Stimulated activated effector memory CD8-positive, alpha-beta T cell treated with anti-CD3 and anti-CD28 coated beads, Interleukin-12 subunit alpha, Interleukin-12 subunit beta, amount 100 ng/mL, for 72 hours (primary cell): ENCODE results near the gene LRRC38.

ENCODE experiments used
- ATAC-seq: fragments of 150-1000 bp; cut with Tn5 transposase; 2 replicates; pipeline ENCODE4 v1.10.0; 2021
- DNase-seq, 2 donors: peaks; one replicate each; pipeline ENCODE4 v3.0.0; 2021 to 2022; ENCODE audit warnings: low spot score in 2 of 2
- H3K27ac Mint-ChIP-seq: one replicate; pipeline ENCODE4 v1.8.0; 2022; ENCODE audit warnings: mild to moderate bottlenecking, mixed read lengths
- H3K36me3 Mint-ChIP-seq: one replicate; pipeline ENCODE4 v1.8.0; 2022; ENCODE audit warnings: mild to moderate bottlenecking, mixed read lengths
- H3K4me1 Mint-ChIP-seq: one replicate; pipeline ENCODE4 v1.8.0; 2022; ENCODE audit warnings: mixed read lengths
- H3K4me3 Mint-ChIP-seq: one replicate; pipeline ENCODE4 v1.8.0; 2022; ENCODE audit warnings: mild to moderate bottlenecking, mixed read lengths
- H3K9me3 Mint-ChIP-seq: one replicate; pipeline ENCODE4 v1.8.0; 2022; ENCODE audit warnings: mixed read lengths

The LRRC38 gene

GRCh38 chr1:13538832-13539231, 25.0 kb upstream of the LRRC38 start:
- Mint-ChIP-seq H3K9me3 (no peaks in the 10 kb centered on the region), H3K4me3 (no peak overlapping the region), H3K27ac (no peak overlapping the region), H3K36me3 (no peaks in the 10 kb centered on the region), H3K4me1 (no peaks in the 10 kb centered on the region)
- DNase-seq: no peak
- no peak for ATAC-seq

- H3K36me3 Mint-ChIP-seq: no peaks in the 10 kb centered on the region
- H3K9me3 Mint-ChIP-seq: no peaks in the 10 kb centered on the region
- ATAC-seq (no peak), DNase-seq (no peak)
- no peak overlapping the region for H3K4me3 Mint-ChIP-seq
- no peaks in the 10 kb centered on the region for H3K4me1 Mint-ChIP-seq
- H3K27ac Mint-ChIP-seq: no peak overlapping the region
Measured at GRCh38 chr1:13536571-13536970, 22.8 kb upstream of the LRRC38 start.

GRCh38 chr1:13535227-13535626, 21.4 kb upstream of the LRRC38 start:
- DNase-seq (no peak), ATAC-seq (no peak)
- no peaks in the 10 kb centered on the region for H3K4me1 Mint-ChIP-seq
- H3K9me3 Mint-ChIP-seq: no peaks in the 10 kb centered on the region
- H3K4me3 Mint-ChIP-seq: no peak overlapping the region
- H3K36me3 Mint-ChIP-seq: no peaks in the 10 kb centered on the region
- no peak overlapping the region for H3K27ac Mint-ChIP-seq

GRCh38 chr1:13528320-13528719, 14.5 kb upstream of the LRRC38 start:
- Mint-ChIP-seq H3K36me3 (no peaks in the 10 kb centered on the region), H3K27ac (no peak overlapping the region), H3K9me3 (no peaks in the 10 kb centered on the region), H3K4me3 (no peak overlapping the region), H3K4me1 (no peaks in the 10 kb centered on the region)
- DNase-seq: no peak
- ATAC-seq: no peak

GRCh38 chr1:13523780-13524477, 10.1 kb upstream of the LRRC38 start:
- Mint-ChIP-seq H3K9me3 (peaks cover 5% of the 10 kb centered on the region), H3K36me3 (no peaks in the 10 kb centered on the region), H3K4me3 (no peak overlapping the region), H3K4me1 (no peaks in the 10 kb centered on the region), H3K27ac (no peak overlapping the region)
- ATAC-seq: no peak
- DNase-seq: no peak

- Mint-ChIP-seq H3K9me3 (peaks cover 5% of the 10 kb centered on the region), H3K4me3 (no peak overlapping the region), H3K36me3 (no peaks in the 10 kb centered on the region), H3K4me1 (no peaks in the 10 kb centered on the region), H3K27ac (no peak overlapping the region)
- DNase-seq (no peak), ATAC-seq (no peak)
Measured at GRCh38 chr1:13520985-13521384, 7.2 kb upstream of the LRRC38 start.

- no peak for ATAC-seq
- DNase-seq: no peak
- H3K4me3 Mint-ChIP-seq: no peak overlapping the region
- H3K9me3 Mint-ChIP-seq: peaks cover 5% of the 10 kb centered on the region
- H3K36me3 Mint-ChIP-seq: no peaks in the 10 kb centered on the region
- no peak overlapping the region for H3K27ac Mint-ChIP-seq
- H3K4me1 Mint-ChIP-seq: no peaks in the 10 kb centered on the region
Measured at GRCh38 chr1:13517193-13517812, 3.5 kb upstream of the LRRC38 start.

- no peaks in the 10 kb centered on the region for H3K4me1 Mint-ChIP-seq
- H3K36me3 Mint-ChIP-seq: no peaks in the 10 kb centered on the region
- no peak overlapping the region for H3K27ac Mint-ChIP-seq
- DNase-seq (no peak), ATAC-seq (no peak)
- no peak overlapping the region for H3K4me3 Mint-ChIP-seq
- H3K9me3 Mint-ChIP-seq: peaks cover 5% of the 10 kb centered on the region
Measured at GRCh38 chr1:13516606-13517005, 2.8 kb upstream of the LRRC38 start.

- H3K4me1 Mint-ChIP-seq: no peaks in the 10 kb centered on the region
Measured at GRCh38 chr1:13514821-13515220, 1.0 kb upstream of the LRRC38 start.

GRCh38 chr1:13513063-13513894, 524 bp downstream of the LRRC38 start:
- no peak overlapping the region for H3K27ac Mint-ChIP-seq
- H3K4me3 Mint-ChIP-seq: no peak overlapping the region
- no peaks in the 10 kb centered on the region for H3K9me3 Mint-ChIP-seq
- ATAC-seq (no peak), DNase-seq (no peak)
- no peaks in the 10 kb centered on the region for H3K4me1 Mint-ChIP-seq
- no peaks in the 10 kb centered on the region for H3K36me3 Mint-ChIP-seq

More at GRCh38 chr1:13514821-13515220, 1.0 kb upstream of the LRRC38 start:
- ATAC-seq (no peak), DNase-seq (no peak)
- H3K36me3 Mint-ChIP-seq: no peaks in the 10 kb centered on the region
- peaks cover 5% of the 10 kb centered on the region for H3K9me3 Mint-ChIP-seq
- no peak overlapping the region for H3K27ac Mint-ChIP-seq
- H3K4me3 Mint-ChIP-seq: no peak overlapping the region

- Mint-ChIP-seq H3K4me3 (no peak overlapping the region), H3K27ac (no peak overlapping the region), H3K9me3 (no peaks in the 10 kb centered on the region), H3K4me1 (no peaks in the 10 kb centered on the region), H3K36me3 (no peaks in the 10 kb centered on the region)
- DNase-seq: no peak
- ATAC-seq: no peak
Measured at GRCh38 chr1:13512472-13512871, 1.3 kb downstream of the LRRC38 start.

GRCh38 chr1:13510499-13510898, 3.3 kb downstream of the LRRC38 start:
- ATAC-seq (no peak), DNase-seq (no peak)
- Mint-ChIP-seq H3K4me1 (no peaks in the 10 kb centered on the region), H3K27ac (no peak overlapping the region), H3K4me3 (no peak overlapping the region), H3K36me3 (peaks cover 1% of the 10 kb centered on the region), H3K9me3 (no peaks in the 10 kb centered on the region)

GRCh38 chr1:13507075-13507474, 6.7 kb downstream of the LRRC38 start:
- Mint-ChIP-seq H3K27ac (no peak overlapping the region), H3K4me1 (no peaks in the 10 kb centered on the region), H3K4me3 (no peak overlapping the region), H3K9me3 (no peaks in the 10 kb centered on the region), H3K36me3 (peaks cover 5% of the 10 kb centered on the region)
- ATAC-seq (no peak), DNase-seq (no peak)

- no peak for DNase-seq
- Mint-ChIP-seq H3K4me1 (no peaks in the 10 kb centered on the region), H3K9me3 (no peaks in the 10 kb centered on the region), H3K27ac (no peak overlapping the region), H3K36me3 (peaks cover 5% of the 10 kb centered on the region), H3K4me3 (no peak overlapping the region)
- ATAC-seq: no peak
Measured at GRCh38 chr1:13505020-13505419, 8.8 kb downstream of the LRRC38 start.

GRCh38 chr1:13500806-13501205, 13.0 kb downstream of the LRRC38 start:
- H3K27ac Mint-ChIP-seq: no peak overlapping the region
- no peaks in the 10 kb centered on the region for H3K4me1 Mint-ChIP-seq

GRCh38 chr1:13499422-13499821, 14.4 kb downstream of the LRRC38 start:
- H3K36me3 Mint-ChIP-seq: no peaks in the 10 kb centered on the region
- DNase-seq (no peak), ATAC-seq (no peak)
- no peaks in the 10 kb centered on the region for H3K9me3 Mint-ChIP-seq
- H3K4me1 Mint-ChIP-seq: no peaks in the 10 kb centered on the region
- no peak overlapping the region for H3K27ac Mint-ChIP-seq
- no peak overlapping the region for H3K4me3 Mint-ChIP-seq

More at GRCh38 chr1:13500806-13501205, 13.0 kb downstream of the LRRC38 start:
- Mint-ChIP-seq H3K4me3 (no peak overlapping the region), H3K9me3 (no peaks in the 10 kb centered on the region), H3K36me3 (peaks cover 5% of the 10 kb centered on the region)
- no peak for DNase-seq
- ATAC-seq: no peak
